Fibroblast of skin of back (primary cell): ENCODE data around the gene TENM4.
A peak's percentile ranks its signal among the peaks of the same experiment; 100 is the strongest.
"Not testable (repeated sequence)": the region's sequence is repeated elsewhere in the genome, so short reads cannot be mapped to it uniquely, and the experiment has no call there.

Experiments
- DNase-seq: peaks from one replicate; pipeline ENCODE4 v3.0.0-alpha.2; 2013

Gene TENM4

GRCh38 chr11:79201677-79202347 lies 239.0 kb downstream of the TENM4 start:
- no peak for DNase-seq

- DNase-seq = no peak
These were observed 240.3 kb downstream of the TENM4 start for GRCh38 chr11:79200398-79201070.

GRCh38 chr11:79199729-79200354 lies 241.0 kb downstream of the TENM4 start:
- no peak for DNase-seq

GRCh38 chr11:79198898-79199250 lies 242.0 kb downstream of the TENM4 start:
- DNase-seq = peak; percentile 44

- DNase-seq = no peak
These were observed 242.5 kb downstream of the TENM4 start for GRCh38 chr11:79198203-79198897.

GRCh38 chr11:79196950-79197349 lies 243.9 kb downstream of the TENM4 start:
- DNase-seq = no peak

- DNase-seq = no peak
These were observed 245.6 kb downstream of the TENM4 start for GRCh38 chr11:79195209-79195608.

- DNase-seq = no peak
These were observed 247.0 kb downstream of the TENM4 start for GRCh38 chr11:79193663-79194310.

- DNase-seq = no peak
These were observed 248.0 kb downstream of the TENM4 start for GRCh38 chr11:79192836-79193235.

GRCh38 chr11:79191716-79192115 lies 249.1 kb downstream of the TENM4 start:
- DNase-seq = not testable (repeated sequence)

- not testable (repeated sequence) for DNase-seq
These were observed 250.3 kb downstream of the TENM4 start for GRCh38 chr11:79190553-79190952.

- no peak for DNase-seq
These were observed 251.2 kb downstream of the TENM4 start for GRCh38 chr11:79189601-79190000.

GRCh38 chr11:79189055-79189454 lies 251.8 kb downstream of the TENM4 start:
- DNase-seq = no peak

GRCh38 chr11:79186669-79187068 lies 254.2 kb downstream of the TENM4 start:
- DNase-seq = no peak

GRCh38 chr11:79185351-79185750 lies 255.5 kb downstream of the TENM4 start:
- DNase-seq = no peak

GRCh38 chr11:79184285-79184684 lies 256.5 kb downstream of the TENM4 start:
- no peak for DNase-seq

GRCh38 chr11:79182794-79183193 lies 258.0 kb downstream of the TENM4 start:
- DNase-seq = peak; percentile 92

- no peak for DNase-seq
These were observed 261.7 kb downstream of the TENM4 start for GRCh38 chr11:79179087-79179486.

GRCh38 chr11:79174045-79175008 lies 266.5 kb downstream of the TENM4 start:
- peak; percentile 37 for DNase-seq

GRCh38 chr11:79173615-79174014 lies 267.2 kb downstream of the TENM4 start:
- peak; percentile 85 for DNase-seq

- DNase-seq = peak; percentile 39
These were observed 270.5 kb downstream of the TENM4 start for GRCh38 chr11:79170321-79170720.
